Upper lobe of right lung (tissue), 1 donor: ENCODE measurements around the gene LURAP1L. TPM values are rescaled to one million over a fixed set of nuclear protein-coding genes. Genes with fewer than 3 reads are reported as not detected.

Source experiments
- ATAC-seq: fragments of 200-7000 bp; cut with Tn5 transposase; one replicate; pipeline ENCODE4 v1.9.1; 2020; ENCODE audit warnings: mild to moderate bottlenecking, moderate library complexity
- DNase-seq: peaks from one replicate; pipeline ENCODE4 v3.0.0-alpha.2; 2020
- H3K27ac ChIP-seq: fragments of 200-600 bp; one replicate; pipeline ENCODE4 v1.8.0; 2022
- H3K27me3 ChIP-seq: fragments of 200-600 bp; one replicate; pipeline ENCODE4 v1.8.0; 2022; ENCODE audit warnings: mild to moderate bottlenecking
- H3K36me3 ChIP-seq: fragments of 200-600 bp; one replicate; pipeline ENCODE4 v1.8.0; 2022
- H3K4me1 ChIP-seq: fragments of 200-600 bp; one replicate; pipeline ENCODE4 v1.8.0; 2022
- H3K4me3 ChIP-seq: fragments of 200-600 bp; one replicate; pipeline ENCODE4 v1.8.0; 2022; ENCODE audit warnings: mild to moderate bottlenecking
- H3K9me3 ChIP-seq: fragments of 200-600 bp; one replicate; pipeline ENCODE4 v1.8.0; 2022
- intact Hi-C: fragments of 100-400 bp; cut with DNase I; formaldehyde crosslinking; loops from one replicate; pipeline ENCODE4 v1.11.0; 2022
- total RNA-seq: library from RNA; stranded (reverse); fragmentation: NEBNext Ultra II Directional; extraction: Animal tissue kit (Norgen Biotek cat#: 25700); gene quantifications from one replicate; pipeline ENCODE4 v1.2.1, GENCODE V29; 2021
- TF ChIP-seq, protein P1 (sequence below): fragments of 200-600 bp; IDR thresholded peaks from one replicate; pipeline ENCODE4 v1.8.0; 2022; ENCODE audit warnings: antibody characterized with exemption
- donor health status: DM: no; HTN: yes; CAD: no; lungs with severe emphysema.

Gene LURAP1L
- total RNA-seq, 1 donor from 2014 or later, result 32.3 TPM

DNA sequence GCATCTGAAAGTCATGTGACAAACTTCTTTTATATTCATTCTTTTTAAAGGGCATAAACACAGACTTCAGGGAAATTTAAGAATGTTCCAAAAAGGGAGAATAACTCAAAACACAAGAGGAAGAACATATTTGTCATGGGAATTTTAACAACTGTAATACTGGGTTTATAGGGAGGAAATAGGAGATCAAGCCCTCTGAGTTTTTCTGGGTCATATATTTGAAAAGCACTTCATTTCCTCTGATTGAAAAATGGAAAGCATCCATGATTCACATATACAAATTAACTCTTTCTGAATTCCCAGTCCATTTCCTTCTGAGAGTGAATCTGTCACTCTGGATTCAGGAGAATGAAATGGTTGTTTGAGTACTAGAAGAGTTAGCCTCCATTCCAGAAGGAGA is 26.8 kb downstream of the LURAP1L start:
- H3K27me3 ChIP-seq, result no peaks in the 10 kb centered on the region

DNA sequence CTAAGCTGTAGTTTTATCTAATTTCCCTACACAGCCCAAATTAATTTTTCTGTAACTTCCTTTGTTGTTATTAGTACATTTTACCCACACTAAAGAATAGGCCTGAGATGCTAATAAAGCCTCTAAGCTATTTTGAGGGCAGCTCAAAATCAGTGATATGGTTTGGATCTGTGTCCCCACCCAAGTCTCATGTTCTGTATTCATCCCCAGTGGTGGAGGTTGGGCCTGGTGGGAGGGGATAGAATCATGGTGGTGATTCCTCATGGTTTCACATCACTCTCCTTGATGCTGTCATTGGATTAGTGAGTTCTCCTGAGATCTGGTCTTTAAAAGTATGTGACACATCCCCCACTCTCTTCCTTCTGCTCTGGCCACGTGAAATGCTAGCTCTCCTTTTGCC is 27.3 kb downstream of the LURAP1L start:
- no peaks in the 10 kb centered on the region for H3K36me3 ChIP-seq
- H3K9me3 ChIP-seq, result no peaks in the 10 kb centered on the region
- H3K27ac ChIP-seq, result no peak overlapping the region
- no peak for ATAC-seq
- TF ChIP-seq, protein P1, sequence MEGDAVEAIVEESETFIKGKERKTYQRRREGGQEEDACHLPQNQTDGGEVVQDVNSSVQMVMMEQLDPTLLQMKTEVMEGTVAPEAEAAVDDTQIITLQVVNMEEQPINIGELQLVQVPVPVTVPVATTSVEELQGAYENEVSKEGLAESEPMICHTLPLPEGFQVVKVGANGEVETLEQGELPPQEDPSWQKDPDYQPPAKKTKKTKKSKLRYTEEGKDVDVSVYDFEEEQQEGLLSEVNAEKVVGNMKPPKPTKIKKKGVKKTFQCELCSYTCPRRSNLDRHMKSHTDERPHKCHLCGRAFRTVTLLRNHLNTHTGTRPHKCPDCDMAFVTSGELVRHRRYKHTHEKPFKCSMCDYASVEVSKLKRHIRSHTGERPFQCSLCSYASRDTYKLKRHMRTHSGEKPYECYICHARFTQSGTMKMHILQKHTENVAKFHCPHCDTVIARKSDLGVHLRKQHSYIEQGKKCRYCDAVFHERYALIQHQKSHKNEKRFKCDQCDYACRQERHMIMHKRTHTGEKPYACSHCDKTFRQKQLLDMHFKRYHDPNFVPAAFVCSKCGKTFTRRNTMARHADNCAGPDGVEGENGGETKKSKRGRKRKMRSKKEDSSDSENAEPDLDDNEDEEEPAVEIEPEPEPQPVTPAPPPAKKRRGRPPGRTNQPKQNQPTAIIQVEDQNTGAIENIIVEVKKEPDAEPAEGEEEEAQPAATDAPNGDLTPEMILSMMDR, result no peak
- H3K4me3 ChIP-seq, result no peak overlapping the region
- H3K4me1 ChIP-seq, result no peaks in the 10 kb centered on the region
- no peaks in the 10 kb centered on the region for H3K27me3 ChIP-seq
- intact Hi-C loops, result no loop called here
- DNase-seq, result no peak

More for the DNA sequence above, 26.8 kb downstream of the LURAP1L start:
- no peak for DNase-seq
- Histone ChIP-seq H3K4me1 (no peaks in the 10 kb centered on the region), H3K36me3 (no peaks in the 10 kb centered on the region), H3K4me3 (no peak overlapping the region), H3K27ac (no peak overlapping the region), H3K9me3 (no peaks in the 10 kb centered on the region)
- intact Hi-C loops, result no loop called here
- ATAC-seq, result no peak
- TF ChIP-seq, protein P1, result no peak

DNA sequence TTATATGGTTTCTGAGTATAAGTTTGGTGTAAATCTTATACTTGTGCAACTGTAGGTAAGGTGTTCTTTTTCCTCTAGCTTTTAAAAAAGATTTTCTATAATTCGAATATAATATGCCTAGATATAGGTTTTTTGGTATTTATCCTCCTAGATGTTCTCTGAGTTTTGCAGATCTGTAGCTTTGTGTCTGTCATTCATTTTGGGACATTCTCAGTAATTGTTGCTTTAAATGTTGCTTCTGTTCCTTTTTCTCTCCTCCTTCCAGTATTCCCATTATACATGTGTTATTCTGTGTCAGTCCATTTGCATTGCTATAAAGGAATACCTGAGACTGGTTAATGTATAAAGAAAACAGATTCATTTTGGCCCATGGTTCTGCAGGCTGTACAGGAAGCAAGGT is 33.7 kb downstream of the LURAP1L start:
- ATAC-seq, result no peak
- H3K36me3 ChIP-seq, result no peaks in the 10 kb centered on the region
- H3K4me3 ChIP-seq, result no peak overlapping the region
- H3K27me3 ChIP-seq, result no peaks in the 10 kb centered on the region
- no peak overlapping the region for H3K27ac ChIP-seq
- no peak for DNase-seq
- peaks cover 1% of the 10 kb centered on the region for H3K4me1 ChIP-seq
- no peaks in the 10 kb centered on the region for H3K9me3 ChIP-seq
- TF ChIP-seq, protein P1, result no peak
- intact Hi-C loops, result no loop called here

DNA sequence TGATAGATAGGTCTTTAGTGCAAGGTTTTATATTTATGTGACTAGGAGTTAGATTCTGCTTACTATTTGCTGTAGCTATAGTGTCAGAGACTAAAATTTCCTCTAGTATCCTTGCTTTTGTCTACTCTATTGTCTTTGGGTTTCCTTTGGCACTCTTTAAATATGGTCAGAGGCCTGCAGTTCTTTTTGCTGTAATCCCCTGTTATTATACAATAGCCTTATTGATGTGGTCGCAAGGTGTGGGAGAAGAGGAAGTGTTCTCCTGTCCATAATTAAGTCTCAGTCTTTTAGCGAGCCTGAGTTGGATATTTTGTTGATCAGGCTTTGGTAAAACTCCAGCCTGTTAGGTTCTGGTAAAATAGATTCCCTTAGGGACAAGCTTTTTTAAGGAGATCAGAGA is 34.9 kb downstream of the LURAP1L start:
- H3K36me3 ChIP-seq, result no peaks in the 10 kb centered on the region
- TF ChIP-seq, protein P1, result no peak
- no peak for ATAC-seq
- H3K4me3 ChIP-seq, result no peak overlapping the region
- intact Hi-C loops, result no loop called here
- peaks cover 11% of the 10 kb centered on the region for H3K4me1 ChIP-seq
- no peaks in the 10 kb centered on the region for H3K9me3 ChIP-seq
- no peak for DNase-seq
- H3K27ac ChIP-seq, result no peak overlapping the region
- H3K27me3 ChIP-seq, result no peaks in the 10 kb centered on the region

DNA sequence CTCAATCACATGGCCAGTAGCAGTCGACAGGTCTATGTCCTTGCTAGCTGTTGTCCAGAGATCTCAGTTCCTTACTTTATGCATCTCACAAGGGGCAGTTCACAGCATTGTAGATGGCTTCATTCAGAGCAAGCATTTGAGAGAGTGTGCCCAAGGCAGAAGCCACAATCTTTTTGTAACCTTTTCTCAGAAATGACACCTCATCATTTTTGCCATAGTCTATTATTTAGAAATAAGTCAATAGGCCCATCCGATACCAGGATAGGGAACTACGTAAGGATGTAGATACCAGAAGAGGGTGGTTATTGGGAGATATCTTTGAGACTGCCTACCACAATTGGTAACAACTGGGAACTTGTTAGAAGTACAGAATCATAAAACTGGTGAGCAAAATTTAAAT is 37.1 kb downstream of the LURAP1L start:
- H3K36me3 ChIP-seq, result no peaks in the 10 kb centered on the region
- no peak for DNase-seq
- no peaks in the 10 kb centered on the region for H3K9me3 ChIP-seq
- H3K4me3 ChIP-seq, result no peak overlapping the region
- TF ChIP-seq, protein P1, result no peak
- peaks cover 21% of the 10 kb centered on the region for H3K4me1 ChIP-seq
- H3K27ac ChIP-seq, result no peak overlapping the region
- ATAC-seq, result no peak
- no peaks in the 10 kb centered on the region for H3K27me3 ChIP-seq
- intact Hi-C loops, result no loop called here

DNA sequence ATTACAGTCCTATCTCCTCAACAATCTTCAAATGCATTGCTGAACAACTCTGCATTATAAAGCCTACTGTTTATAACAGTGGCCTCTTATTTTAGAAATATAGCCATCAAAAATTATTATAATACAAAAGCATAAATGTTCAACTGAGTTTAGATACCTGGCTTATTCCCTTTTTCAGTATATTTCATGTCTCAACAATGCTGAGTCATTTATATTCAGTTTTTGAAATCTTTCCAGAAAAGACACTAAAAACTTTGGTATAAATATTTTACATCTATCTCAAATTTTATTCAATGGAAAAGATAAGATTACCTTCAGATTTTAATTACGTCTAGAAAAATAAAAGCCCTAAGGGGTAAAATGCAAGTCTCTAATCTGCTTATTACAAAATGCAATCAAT is 37.9 kb downstream of the LURAP1L start:
- H3K9me3 ChIP-seq, result no peaks in the 10 kb centered on the region
- no peak overlapping the region for H3K27ac ChIP-seq
- no peak overlapping the region for H3K4me3 ChIP-seq
- no peaks in the 10 kb centered on the region for H3K27me3 ChIP-seq
- ATAC-seq (no peak), DNase-seq (no peak)
- TF ChIP-seq, protein P1, result no peak
- no peaks in the 10 kb centered on the region for H3K36me3 ChIP-seq
- intact Hi-C loops, result no loop called here
- peaks cover 23% of the 10 kb centered on the region for H3K4me1 ChIP-seq
